H9 (cell line): ENCODE results near the gene COPB2. TPM values are rescaled to one million over a fixed set of nuclear protein-coding genes. Genes with fewer than 3 reads are reported as not detected.

Experiments
- DNase-seq: peaks from one replicate; pipeline ENCODE4 v3.0.0-alpha.2; 2017
- H2AFZ ChIP-seq: one replicate; pipeline ENCODE4 v1.6.1; 2013; ENCODE audit warnings: mild to moderate bottlenecking, low read length, control low read depth, moderate library complexity
- H2AK5ac ChIP-seq: 2 replicates; pipeline ENCODE4 v1.6.1; 2013; ENCODE audit warnings: low read length, control low read depth, mixed read lengths; ENCODE audit not compliant: insufficient read length
- H2BK120ac ChIP-seq: one replicate; pipeline ENCODE4 v1.6.1; 2013; ENCODE audit warnings: low read depth, mild to moderate bottlenecking, low read length, control low read depth, inconsistent platforms; ENCODE audit not compliant: poor library complexity, severe bottlenecking
- H2BK12ac ChIP-seq: 2 replicates; pipeline ENCODE4 v1.6.1; 2013; ENCODE audit warnings: low read length, control low read depth, mixed read lengths, low read depth; ENCODE audit not compliant: insufficient read length
- H2BK15ac ChIP-seq: 2 replicates; pipeline ENCODE4 v1.6.1; 2013; ENCODE audit warnings: low read depth, low read length, control low read depth
- H2BK20ac ChIP-seq: one replicate; pipeline ENCODE4 v1.6.1; 2013; ENCODE audit warnings: low read depth, mild to moderate bottlenecking, low read length, control low read depth, inconsistent platforms; ENCODE audit not compliant: poor library complexity, severe bottlenecking
- H2BK5ac ChIP-seq: 2 replicates; pipeline ENCODE4 v1.6.1; 2013; ENCODE audit warnings: low read length, control low read depth, mixed read lengths; ENCODE audit not compliant: insufficient read length
- H3K14ac ChIP-seq: 2 replicates; pipeline ENCODE4 v1.6.1; 2013; ENCODE audit warnings: low read length, control low read depth; ENCODE audit not compliant: insufficient read depth
- H3K18ac ChIP-seq: 2 replicates; pipeline ENCODE4 v1.6.1; 2013; ENCODE audit warnings: low read depth, mild to moderate bottlenecking, mixed read lengths, low read length, control low read depth; ENCODE audit not compliant: insufficient read length
- H3K23ac ChIP-seq: 2 replicates; pipeline ENCODE4 v1.6.1; 2013; ENCODE audit warnings: low read length, control low read depth, mixed read lengths, low read depth; ENCODE audit not compliant: insufficient read length
- H3K23me2 ChIP-seq: 2 replicates; pipeline ENCODE4 v1.6.1; 2013; ENCODE audit warnings: low read depth, mild to moderate bottlenecking, mixed read lengths, low read length, control low read depth; ENCODE audit not compliant: insufficient read length, poor library complexity, severe bottlenecking
- H3K27ac ChIP-seq: 2 replicates; pipeline ENCODE4 v1.5.1; 2013; ENCODE audit warnings: low read length, control low read depth, mixed read lengths, low read depth; ENCODE audit not compliant: insufficient read length
- H3K27me3 ChIP-seq: 2 replicates; pipeline ENCODE4 v1.6.1; 2013; ENCODE audit warnings: low read length, control low read depth, inconsistent platforms; ENCODE audit not compliant: insufficient read depth
- H3K4ac ChIP-seq: 2 replicates; pipeline ENCODE4 v1.6.1; 2013; ENCODE audit warnings: low read depth, mild to moderate bottlenecking, control low read depth, inconsistent platforms, low read length, moderate library complexity
- H3K4me1 ChIP-seq: 2 replicates; pipeline ENCODE4 v1.6.1; 2013; ENCODE audit warnings: low read length, control low read depth, inconsistent platforms; ENCODE audit not compliant: insufficient read depth
- H3K4me2 ChIP-seq: 2 replicates; pipeline ENCODE4 v1.6.1; 2013; ENCODE audit warnings: low read length, control low read depth, mixed read lengths; ENCODE audit not compliant: insufficient read length, insufficient read depth
- H3K56ac ChIP-seq: 2 replicates; pipeline ENCODE4 v1.6.1; 2013; ENCODE audit warnings: low read depth, mild to moderate bottlenecking, mixed read lengths, low read length, control low read depth; ENCODE audit not compliant: insufficient read length
- H3K79me1 ChIP-seq: 2 replicates; pipeline ENCODE4 v1.6.1; 2013; ENCODE audit warnings: low read depth, mild to moderate bottlenecking, moderate library complexity, low read length, control low read depth, inconsistent platforms; ENCODE audit not compliant: insufficient read depth, poor library complexity, severe bottlenecking
- H3K79me2 ChIP-seq: 2 replicates; pipeline ENCODE4 v1.6.1; 2013; ENCODE audit warnings: low read length, control low read depth, inconsistent platforms; ENCODE audit not compliant: insufficient read depth
- H3K9ac ChIP-seq: 2 replicates; pipeline ENCODE4 v1.6.1; 2013; ENCODE audit warnings: low read length, control low read depth, mixed read lengths; ENCODE audit not compliant: insufficient read length; ENCODE audit errors: extremely low read depth
- H3K9me3 ChIP-seq: one replicate; pipeline ENCODE4 v1.6.1; 2013; ENCODE audit warnings: low read depth, low read length, inconsistent platforms; ENCODE audit not compliant: control insufficient read depth
- H3T11ph ChIP-seq: one replicate; pipeline ENCODE4 v1.6.1; 2013; ENCODE audit warnings: mild to moderate bottlenecking, low read length, control low read depth, inconsistent platforms
- H4K20me1 ChIP-seq: one replicate; pipeline ENCODE4 v1.6.1; 2013; ENCODE audit not compliant: control insufficient read depth, insufficient read length, insufficient read depth
- H4K5ac ChIP-seq: 2 replicates; pipeline ENCODE4 v1.6.1; 2013; ENCODE audit warnings: low read depth, mild to moderate bottlenecking, mixed read lengths, low read length, control low read depth; ENCODE audit not compliant: insufficient read length
- H4K8ac ChIP-seq: replicated peaks from 2 replicates; pipeline ENCODE4 v1.6.1; 2013; ENCODE audit warnings: low read length, control low read depth, mixed read lengths, low read depth; ENCODE audit not compliant: insufficient read length
- H4K91ac ChIP-seq: 2 replicates; pipeline ENCODE4 v1.6.1; 2013; ENCODE audit warnings: low read depth, mild to moderate bottlenecking, moderate library complexity, mixed read lengths, low read length, control low read depth; ENCODE audit not compliant: insufficient read length
- H3K27ac Mint-ChIP-seq, 3 experiments: 2 replicates in 2 of 3; 3 replicates in 1 of 3; pipeline ENCODE4 v1.8.0; 2020 to 2021; ENCODE audit warnings: mixed read lengths in 3 of 3, mild to moderate bottlenecking in 1 of 3, moderate library complexity in 1 of 3
- H3K27me3 Mint-ChIP-seq: 2 replicates; pipeline ENCODE4 v1.8.0; 2021; ENCODE audit warnings: low read depth, mild to moderate bottlenecking, moderate library complexity, mixed read lengths
- H3K36me3 Mint-ChIP-seq, 3 experiments: 2 replicates in 2 of 3; 3 replicates in 1 of 3; pipeline ENCODE4 v1.8.0; 2020 to 2021; ENCODE audit warnings: low read depth in 3 of 3, mixed read lengths in 3 of 3; ENCODE audit not compliant: insufficient read depth in 1 of 3
- H3K4me1 Mint-ChIP-seq, 2 experiments: 2 replicates each; pipeline ENCODE4 v1.8.0; 2020; ENCODE audit warnings: mixed read lengths in 2 of 2
- H3K4me3 Mint-ChIP-seq, 2 experiments: 2 replicates in 1 of 2; 3 replicates in 1 of 2; pipeline ENCODE4 v1.8.0; 2020 to 2021; ENCODE audit warnings: mild to moderate bottlenecking in 2 of 2, mixed read lengths in 2 of 2, moderate library complexity in 1 of 2
- H3K9me3 Mint-ChIP-seq, 2 experiments: 2 replicates in 1 of 2; 3 replicates in 1 of 2; pipeline ENCODE4 v1.8.0; 2020; ENCODE audit warnings: mild to moderate bottlenecking in 2 of 2, mixed read lengths in 2 of 2, moderate library complexity in 1 of 2
- CTCF ChIP-seq: fragments of 200-600 bp; sonication (generic); conservative IDR thresholded peaks from 3 replicates; pipeline ENCODE4 v1.8.0; 2021; ENCODE audit warnings: antibody characterized with exemption, mild to moderate bottlenecking
- WGBS: extraction: QIAGEN DNeasy Blood & Tissue Kit; methylation state at CpG from one replicate; pipeline ENCODE4 v1.1.7; 2013; ENCODE audit warnings: missing lambda C conversion rate, low lambda C conversion rate, mixed read lengths; ENCODE audit not compliant: insufficient read length; ENCODE audit errors: extremely low coverage; 5-methylcytosine and 5-hydroxymethylcytosine counted together
- total RNA-seq: library from RNA; stranded (reverse); gene quantifications from 2 replicates; pipeline ENCODE4 v1.2.1, GENCODE V29; 2021

The COPB2 gene
- total RNA-seq, 1 experiment from 2014 or later, result 121 TPM

GRCh38 chr3:139434228-139434627, 44.8 kb upstream of the COPB2 start:
- Mint-ChIP-seq H3K27ac (no peak overlapping the region; a peak in 1 of 7 replicates), H3K36me3 (peaks cover 0 to 5% (median 2%) of the 10 kb centered on the region in 3 experiments; a peak in 3 of 7 replicates), H3K4me3 (no peak overlapping the region), H3K9me3 (no peaks in the 10 kb centered on the region), H3K27me3 (no peaks in the 10 kb centered on the region), H3K4me1 (peaks cover 4 to 6% of the 10 kb centered on the region in 2 experiments)
- H3K4me2 ChIP-seq, result no peak overlapping the region
- H3K4me1 ChIP-seq, result no peaks in the 10 kb centered on the region
- H3T11ph ChIP-seq, result no peak overlapping the region
- no peaks in the 10 kb centered on the region for H3K79me2 ChIP-seq
- H3K9me3 ChIP-seq, result no peaks in the 10 kb centered on the region
- H3K79me1 ChIP-seq, result no peaks in the 10 kb centered on the region
- no peak overlapping the region for H3K23ac ChIP-seq
- no peak overlapping the region for H2BK120ac ChIP-seq
- no peak overlapping the region for H3K27ac ChIP-seq
- H3K4ac ChIP-seq, result no peak overlapping the region
- no peak overlapping the region for H4K8ac ChIP-seq
- H4K91ac ChIP-seq, result no peak overlapping the region
- WGBS, result no CpG with 5 or more reads among the region's 1 CpG
- no peak overlapping the region for H2BK15ac ChIP-seq
- H3K18ac ChIP-seq, result no peak overlapping the region
- no peaks in the 10 kb centered on the region for H3K23me2 ChIP-seq
- H2BK12ac ChIP-seq, result no peak overlapping the region
- no peak overlapping the region for H4K5ac ChIP-seq
- no peaks in the 10 kb centered on the region for H3K27me3 ChIP-seq
- no peak overlapping the region for H3K56ac ChIP-seq
- TF ChIP-seq CTCF, result no peak
- no peak overlapping the region for H2BK20ac ChIP-seq
- H3K14ac ChIP-seq, result no peak overlapping the region
- DNase-seq, result no peak
- H2AK5ac ChIP-seq, result no peak overlapping the region
- no peaks in the 10 kb centered on the region for H4K20me1 ChIP-seq
- no peak overlapping the region for H2AFZ ChIP-seq
- H3K9ac ChIP-seq, result no peak overlapping the region
- no peak overlapping the region for H2BK5ac ChIP-seq
